Activated CD8-positive, alpha-beta T cell treated with anti-CD3 and anti-CD28 coated beads, Interleukin-2, amount 10 ng/mL, durations not matched to agents 7 days and 5 days (primary cell): ENCODE data around the gene CECR2. TPM values are rescaled to one million over a fixed set of nuclear protein-coding genes. Genes with fewer than 3 reads are reported as not detected.

ENCODE experiments used
- ATAC-seq: fragments of 150-1000 bp; cut with Tn5 transposase; one replicate; pipeline ENCODE4 v1.10.0; 2021; ENCODE audit warnings: moderate library complexity
- CTCF ChIA-PET: fragments of 350-600 bp; sonication (Branson Sonifier 250); formaldehyde crosslinking; loops from one replicate; lab custom pipeline; 2021; ENCODE audit warnings: antibody characterized with exemption; lab: Charles Lee
- POLR2A ChIA-PET: fragments of 350-600 bp; sonication (Branson Sonifier 250); formaldehyde crosslinking; loops from one replicate; lab custom pipeline; 2021; ENCODE audit warnings: antibody characterized with exemption; lab: Charles Lee
- DNase-seq: peaks from one replicate; pipeline ENCODE4 v3.0.0-alpha.2; 2020
- H3K27ac Mint-ChIP-seq: one replicate; pipeline ENCODE4 v1.8.0; 2021; ENCODE audit warnings: mild to moderate bottlenecking, mixed read lengths
- H3K27me3 Mint-ChIP-seq: one replicate; pipeline ENCODE4 v1.8.0; 2021; ENCODE audit warnings: low read depth, mixed read lengths
- H3K36me3 Mint-ChIP-seq: one replicate; pipeline ENCODE4 v1.8.0; 2021; ENCODE audit warnings: low read depth, mixed read lengths
- H3K4me1 Mint-ChIP-seq: one replicate; pipeline ENCODE4 v1.8.0; 2021; ENCODE audit warnings: low read depth, mixed read lengths
- H3K4me3 Mint-ChIP-seq: one replicate; pipeline ENCODE4 v1.8.0; 2021; ENCODE audit warnings: mild to moderate bottlenecking, mixed read lengths
- H3K9me3 Mint-ChIP-seq: one replicate; pipeline ENCODE4 v1.8.0; 2022; ENCODE audit warnings: mixed read lengths; ENCODE audit not compliant: insufficient read depth
- total RNA-seq, 2 experiments: library from RNA; stranded (reverse); gene quantifications; one replicate each; pipeline ENCODE4 v1.2.3, GENCODE V29; 2021

CECR2 gene
- total RNA-seq, 2 experiments from 2014 or later = not detected

- no peaks in the 10 kb centered on the region for H3K9me3 Mint-ChIP-seq
- H3K4me3 Mint-ChIP-seq = peak overlapping the region; percentile 16
- ATAC-seq (peak; percentile 45), DNase-seq (no peak)
- H3K27ac Mint-ChIP-seq = no peak overlapping the region
- peaks cover 49% of the 10 kb centered on the region for H3K27me3 Mint-ChIP-seq
- no peaks in the 10 kb centered on the region for H3K36me3 Mint-ChIP-seq
- ChIA-PET POLR2A (no interaction called here), CTCF (no interaction called here)
- H3K4me1 Mint-ChIP-seq = peaks cover 15% of the 10 kb centered on the region
These were observed 464 bp upstream of the CECR2 start for GRCh38 chr22:17368554-17369438.

- CTCF ChIA-PET = interaction anchor here (0.7 kb wide), 1 partner anchor 198 kb away, joined by 3 read pairs; no protein-coding TSS in a partner anchor
- Mint-ChIP-seq H3K27ac (no peak overlapping the region), H3K36me3 (no peaks in the 10 kb centered on the region), H3K4me1 (peaks cover 15% of the 10 kb centered on the region), H3K4me3 (no peak overlapping the region), H3K27me3 (peaks cover 51% of the 10 kb centered on the region), H3K9me3 (no peaks in the 10 kb centered on the region)
- no peak for DNase-seq
- no peak for ATAC-seq
- POLR2A ChIA-PET = no interaction called here
These were observed 936 bp downstream of the CECR2 start for GRCh38 chr22:17370026-17370765.

- Mint-ChIP-seq H3K27ac (no peak overlapping the region), H3K9me3 (no peaks in the 10 kb centered on the region), H3K4me1 (peaks cover 15% of the 10 kb centered on the region), H3K27me3 (peaks cover 49% of the 10 kb centered on the region), H3K36me3 (no peaks in the 10 kb centered on the region), H3K4me3 (peak overlapping the region; percentile 13)
- CTCF ChIA-PET = interaction anchor here (0.7 kb wide), 1 partner anchor 199 kb away, joined by 3 read pairs; no protein-coding TSS in a partner anchor
- DNase-seq (no peak), ATAC-seq (no peak)
- POLR2A ChIA-PET = interaction anchor here (1.0 kb wide), 1 partner anchor 192 kb away, joined by 3 read pairs; no protein-coding TSS in a partner anchor
These were observed 1.6 kb downstream of the CECR2 start for GRCh38 chr22:17370766-17371432.

- POLR2A ChIA-PET = interaction anchor here (1.0 kb wide), 1 partner anchor 192 kb away, joined by 3 read pairs; no protein-coding TSS in a partner anchor
- no peaks in the 10 kb centered on the region for H3K9me3 Mint-ChIP-seq
- peaks cover 15% of the 10 kb centered on the region for H3K4me1 Mint-ChIP-seq
These were observed 2.2 kb downstream of the CECR2 start for GRCh38 chr22:17371448-17371847.

GRCh38 chr22:17373855-17374254 is 4.6 kb downstream of the CECR2 start:
- no peak for ATAC-seq
- DNase-seq = no peak
- H3K27me3 Mint-ChIP-seq = peaks cover 23% of the 10 kb centered on the region
- H3K36me3 Mint-ChIP-seq = no peaks in the 10 kb centered on the region
- H3K9me3 Mint-ChIP-seq = no peaks in the 10 kb centered on the region
- peaks cover 6% of the 10 kb centered on the region for H3K4me1 Mint-ChIP-seq
- no peak overlapping the region for H3K4me3 Mint-ChIP-seq
- H3K27ac Mint-ChIP-seq = no peak overlapping the region
- ChIA-PET POLR2A (no interaction called here), CTCF (interaction anchor here (1.6 kb wide), 1 partner anchor 202 kb away, joined by 5 read pairs; no protein-coding TSS in a partner anchor)

More at GRCh38 chr22:17371448-17371847, 2.2 kb downstream of the CECR2 start:
- CTCF ChIA-PET = no interaction called here
- peaks cover 45% of the 10 kb centered on the region for H3K27me3 Mint-ChIP-seq
- ATAC-seq (no peak), DNase-seq (no peak)
- H3K27ac Mint-ChIP-seq = no peak overlapping the region
- H3K4me3 Mint-ChIP-seq = no peak overlapping the region
- H3K36me3 Mint-ChIP-seq = no peaks in the 10 kb centered on the region

GRCh38 chr22:17375914-17376614 is 6.8 kb downstream of the CECR2 start:
- H3K27me3 Mint-ChIP-seq = peaks cover 20% of the 10 kb centered on the region
- POLR2A ChIA-PET = no interaction called here
- ATAC-seq (no peak), DNase-seq (no peak)
- no peaks in the 10 kb centered on the region for H3K36me3 Mint-ChIP-seq
- H3K27ac Mint-ChIP-seq = no peak overlapping the region
- peaks cover 8% of the 10 kb centered on the region for H3K4me1 Mint-ChIP-seq
- no peaks in the 10 kb centered on the region for H3K9me3 Mint-ChIP-seq
- CTCF ChIA-PET = interaction anchor here (1.4 kb wide), 1 partner anchor 204 kb away, joined by 4 read pairs; no protein-coding TSS in a partner anchor
- no peak overlapping the region for H3K4me3 Mint-ChIP-seq

- DNase-seq (no peak), ATAC-seq (no peak)
- Mint-ChIP-seq H3K27ac (no peak overlapping the region), H3K4me1 (peaks cover 8% of the 10 kb centered on the region), H3K27me3 (peaks cover 13% of the 10 kb centered on the region), H3K9me3 (no peaks in the 10 kb centered on the region), H3K36me3 (no peaks in the 10 kb centered on the region), H3K4me3 (no peak overlapping the region)
- CTCF ChIA-PET = interaction anchor here (1.4 kb wide), 1 partner anchor 205 kb away, joined by 4 read pairs; no protein-coding TSS in a partner anchor
- POLR2A ChIA-PET = no interaction called here
These were observed 7.7 kb downstream of the CECR2 start for GRCh38 chr22:17376950-17377349.

GRCh38 chr22:17379944-17380343 is 10.7 kb downstream of the CECR2 start:
- Mint-ChIP-seq H3K36me3 (no peaks in the 10 kb centered on the region), H3K27me3 (peaks cover 3% of the 10 kb centered on the region), H3K4me1 (peaks cover 8% of the 10 kb centered on the region), H3K4me3 (no peak overlapping the region), H3K9me3 (no peaks in the 10 kb centered on the region), H3K27ac (no peak overlapping the region)
- POLR2A ChIA-PET = no interaction called here
- CTCF ChIA-PET = interaction anchor here (1.4 kb wide), 1 partner anchor 208 kb away, joined by 3 read pairs; no protein-coding TSS in a partner anchor
- DNase-seq = no peak
- ATAC-seq = no peak

- no peaks in the 10 kb centered on the region for H3K36me3 Mint-ChIP-seq
- no peak for ATAC-seq
- peaks cover 8% of the 10 kb centered on the region for H3K4me1 Mint-ChIP-seq
- ChIA-PET CTCF (interaction anchor here (1.4 kb wide), 1 partner anchor 209 kb away, joined by 3 read pairs; no protein-coding TSS in a partner anchor), POLR2A (no interaction called here)
- no peak overlapping the region for H3K4me3 Mint-ChIP-seq
- peaks cover 3% of the 10 kb centered on the region for H3K27me3 Mint-ChIP-seq
- H3K9me3 Mint-ChIP-seq = no peaks in the 10 kb centered on the region
- DNase-seq = no peak
- no peak overlapping the region for H3K27ac Mint-ChIP-seq
These were observed 11.3 kb downstream of the CECR2 start for GRCh38 chr22:17380359-17381087.

- ChIA-PET CTCF (interaction anchor here (1.4 kb wide), 1 partner anchor 210 kb away, joined by 3 read pairs; no protein-coding TSS in a partner anchor), POLR2A (no interaction called here)
- no peak for ATAC-seq
- Mint-ChIP-seq H3K27ac (no peak overlapping the region), H3K4me1 (peaks cover 8% of the 10 kb centered on the region), H3K27me3 (peaks cover 3% of the 10 kb centered on the region), H3K36me3 (no peaks in the 10 kb centered on the region), H3K4me3 (no peak overlapping the region), H3K9me3 (no peaks in the 10 kb centered on the region)
- DNase-seq = no peak
These were observed 12.1 kb downstream of the CECR2 start for GRCh38 chr22:17381192-17381913.
